Measurements from ENCODE around the gene MMP26. TPM values are rescaled to one million over a fixed set of nuclear protein-coding genes. Genes with fewer than 3 reads are reported as not detected.
"Not testable (repeated sequence)": the region's sequence is repeated elsewhere in the genome, so short reads cannot be mapped to it uniquely, and the experiment has no call there.

MMP26 gene
- total RNA-seq, 1 experiment from 2014 or later, result not detected

GRCh38 chr11:4722616-4723534 lies 18.3 kb downstream of the MMP26 start:
- DNase-seq (ENCODE audit: low spot score), result not testable (repeated sequence)

GRCh38 chr11:4727171-4727570 lies 22.6 kb downstream of the MMP26 start:
- no peak for DNase-seq (ENCODE audit: low spot score)

- DNase-seq (ENCODE audit: low spot score), result no peak
Observed at GRCh38 chr11:4740735-4741134, 36.2 kb downstream of the MMP26 start.

- DNase-seq (ENCODE audit: low spot score), result no peak
Observed at GRCh38 chr11:4748438-4748837, 43.9 kb downstream of the MMP26 start.

- no peak for DNase-seq (ENCODE audit: low spot score)
Observed at GRCh38 chr11:4751201-4751600, 46.6 kb downstream of the MMP26 start.

Other genes starting within 250 kb of the MMP26 start
- gene OR52K1, start 222.1 kb upstream of the MMP26 start, total RNA-seq (2014; rRNA removed; shearing (Covaris generic)), result not detected in 2 replicates
- not detected in 2 replicates for gene OR52M1, start 159.6 kb upstream of the MMP26 start, total RNA-seq (2014; rRNA removed; shearing (Covaris generic))
- not detected in 2 replicates for gene OR52I2, start 123.0 kb upstream of the MMP26 start, total RNA-seq (2014; rRNA removed; shearing (Covaris generic))
- gene OR52I1, start 110.7 kb upstream of the MMP26 start, total RNA-seq (2014; rRNA removed; shearing (Covaris generic)), result not detected in 2 replicates
- 16.6 and 25.6 TPM in 2 replicates for gene TRIM68, start 96.6 kb upstream of the MMP26 start, total RNA-seq (2014; rRNA removed; shearing (Covaris generic))
- gene OR51D1, start 67.3 kb upstream of the MMP26 start, total RNA-seq (2014; rRNA removed; shearing (Covaris generic)), result not detected in 2 replicates
- not detected in 2 replicates for gene OR51E1, start 60.8 kb upstream of the MMP26 start, total RNA-seq (2014; rRNA removed; shearing (Covaris generic))
- 0.37 and 1.2 TPM in 2 replicates for gene OR51E2, start 6.9 kb upstream of the MMP26 start, total RNA-seq (2014; rRNA removed; shearing (Covaris generic))
- gene OR51F1, start 65.2 kb downstream of the MMP26 start, total RNA-seq (2014; rRNA removed; shearing (Covaris generic)), result not detected in 2 replicates
- gene OR52R1, start 99.6 kb downstream of the MMP26 start, total RNA-seq (2014; rRNA removed; shearing (Covaris generic)), result not detected in 2 replicates
- not detected in 2 replicates for gene OR51F2, start 116.5 kb downstream of the MMP26 start, total RNA-seq (2014; rRNA removed; shearing (Covaris generic))
- gene OR51S1, start 144.4 kb downstream of the MMP26 start, total RNA-seq (2014; rRNA removed; shearing (Covaris generic)), result not detected in 2 replicates
- not detected in 2 replicates for gene OR51T1, start 177.1 kb downstream of the MMP26 start, total RNA-seq (2014; rRNA removed; shearing (Covaris generic))
- gene OR51A7, start 199.0 kb downstream of the MMP26 start, total RNA-seq (2014; rRNA removed; shearing (Covaris generic)), result not detected in 2 replicates
- not detected in 2 replicates for gene OR51G2, start 214.6 kb downstream of the MMP26 start, total RNA-seq (2014; rRNA removed; shearing (Covaris generic))
- not detected in 2 replicates for gene OR51G1, start 219.6 kb downstream of the MMP26 start, total RNA-seq (2014; rRNA removed; shearing (Covaris generic))
- not detected in 2 replicates for gene OR51A4, start 242.8 kb downstream of the MMP26 start, total RNA-seq (2014; rRNA removed; shearing (Covaris generic))

Data from H4 (cell line).